CD4-positive, alpha-beta memory T cell (primary cell): ENCODE measurements around the gene CBR4. TPM values are rescaled to one million over a fixed set of nuclear protein-coding genes. Genes with fewer than 3 reads are reported as not detected.

ENCODE experiments used
- CTCF ChIA-PET: fragments of 350-600 bp; sonication (Branson Sonifier 250); formaldehyde crosslinking; loops from one replicate; lab custom pipeline; 2021; ENCODE audit warnings: inconsistent platforms; ENCODE audit not compliant: partially characterized antibody; lab: Charles Lee
- POLR2A ChIA-PET: fragments of 350-600 bp; sonication (Branson Sonifier 250); formaldehyde crosslinking; loops from one replicate; lab custom pipeline; 2021; ENCODE audit not compliant: partially characterized antibody; lab: Charles Lee
- DNase-seq, 5 donors: peaks; one replicate each; pipeline versions ENCODE4 v3.0.0 to v3.0.0-alpha.2; 2020 to 2022; ENCODE audit warnings: mixed read lengths in 1 of 5
- H3K27ac ChIP-seq: one replicate; pipeline ENCODE4 v1.7.0; 2013; ENCODE audit warnings: low read depth, low read length
- H3K27me3 ChIP-seq: 2 replicates; pipeline ENCODE4 v1.7.0; 2013; ENCODE audit warnings: mild to moderate bottlenecking, low read length, moderate library complexity; ENCODE audit not compliant: insufficient read depth
- H3K36me3 ChIP-seq: 2 replicates; pipeline ENCODE4 v1.7.0; 2013; ENCODE audit warnings: mild to moderate bottlenecking, low read length, moderate library complexity; ENCODE audit not compliant: insufficient read depth
- H3K4me1 ChIP-seq: 2 replicates; pipeline ENCODE4 v1.7.0; 2013; ENCODE audit warnings: mild to moderate bottlenecking, low read length, moderate library complexity; ENCODE audit not compliant: insufficient read depth
- H3K4me3 ChIP-seq, 2 donors: one replicate each; pipeline ENCODE4 v1.7.0; 2013; ENCODE audit warnings: low read length in 2 of 2, mild to moderate bottlenecking in 1 of 2
- H3K9me3 ChIP-seq, 2 donors: one replicate each; pipeline ENCODE4 v1.7.0; 2013; ENCODE audit warnings: low read length in 2 of 2, control low read depth in 1 of 2; ENCODE audit not compliant: control insufficient read depth in 1 of 2
- H3K27ac Mint-ChIP-seq, 7 donors: one replicate each; pipeline ENCODE4 v1.8.0; 2020 to 2021; ENCODE audit warnings: mixed read lengths in 7 of 7, mild to moderate bottlenecking in 6 of 7, inconsistent platforms in 3 of 7, moderate library complexity in 3 of 7
- H3K27me3 Mint-ChIP-seq, 2 donors: one replicate each; pipeline ENCODE4 v1.8.0; 2020 to 2021; ENCODE audit warnings: mixed read lengths in 2 of 2
- H3K36me3 Mint-ChIP-seq, 2 donors: one replicate each; pipeline ENCODE4 v1.8.0; 2020 to 2021; ENCODE audit warnings: mixed read lengths in 2 of 2, inconsistent platforms in 1 of 2, mild to moderate bottlenecking in 1 of 2
- H3K4me1 Mint-ChIP-seq, 4 donors: one replicate each; pipeline ENCODE4 v1.8.0; 2020 to 2021; ENCODE audit warnings: mixed read lengths in 4 of 4, mild to moderate bottlenecking in 1 of 4
- H3K4me3 Mint-ChIP-seq, 8 donors: one replicate each; pipeline ENCODE4 v1.8.0; 2020 to 2021; ENCODE audit warnings: mixed read lengths in 8 of 8, mild to moderate bottlenecking in 7 of 8, moderate library complexity in 6 of 8, inconsistent platforms in 3 of 8
- H3K9me3 Mint-ChIP-seq, 8 donors: one replicate each; pipeline ENCODE4 v1.8.0; 2020 to 2021; ENCODE audit warnings: mixed read lengths in 8 of 8, mild to moderate bottlenecking in 5 of 8, inconsistent platforms in 3 of 8, moderate library complexity in 1 of 8
- intact Hi-C: fragments of 100-400 bp; cut with micrococcal nuclease; formaldehyde crosslinking; loops from one replicate; pipeline ENCODE4 v1.15.1; 2023
- polyA plus RNA-seq, 2 donors: library from polyadenylated mRNA; unstranded; fragments of 300-500 nt; fragmentation: Illumina TruSeq; gene quantifications; one replicate each; pipeline ENCODE4 v1.2.3, GENCODE V29; 2021
- total RNA-seq, 2 experiments: library from RNA; stranded (reverse); gene quantifications; one replicate each; pipeline ENCODE4 v1.2.3, GENCODE V29; 2021

The CBR4 gene
- total and polyA plus RNA-seq, 4 experiments from 2014 or later = 3.1 to 20.0 (median 14.4) TPM

DNA sequence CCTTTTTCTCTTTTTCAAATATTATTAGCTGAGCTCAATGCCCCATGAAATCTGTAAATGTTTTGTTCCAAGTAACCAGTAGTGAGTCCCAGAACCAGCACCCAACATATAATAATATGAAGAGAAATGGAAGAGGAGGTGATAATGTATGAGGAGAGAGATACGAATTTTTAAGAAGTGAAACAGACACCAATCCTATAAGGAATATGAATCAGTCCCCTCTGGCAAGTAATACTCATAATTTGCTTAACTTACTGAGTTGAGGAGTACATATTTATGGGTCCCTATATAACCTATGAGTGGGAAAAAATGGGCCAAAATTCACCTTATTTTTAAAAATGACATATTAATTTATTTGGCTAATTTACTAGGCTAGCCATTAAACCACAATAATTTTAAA is 8.4 kb upstream of the CBR4 start:
- peaks cover 8 to 15% (median 11%) of the 10 kb centered on the region in 4 donors for H3K4me1 Mint-ChIP-seq
- no peak overlapping the region for H3K4me3 Mint-ChIP-seq
- Histone ChIP-seq H3K27me3 (no peaks in the 10 kb centered on the region), H3K4me1 (peaks cover 13% of the 10 kb centered on the region), H3K27ac (no peak overlapping the region), H3K4me3 (no peak overlapping the region), H3K36me3 (no peaks in the 10 kb centered on the region), H3K9me3 (no peaks in the 10 kb centered on the region)
- no peak overlapping the region for H3K27ac Mint-ChIP-seq
- peaks cover 6 to 7% of the 10 kb centered on the region in 2 donors for H3K27me3 Mint-ChIP-seq
- H3K9me3 Mint-ChIP-seq = no peaks in the 10 kb centered on the region
- DNase-seq = no peak
- H3K36me3 Mint-ChIP-seq = no peaks in the 10 kb centered on the region
- CTCF ChIA-PET = interaction anchor here (1.5 kb wide), 1 partner anchor 8 kb away, joined by 3 read pairs; the partner anchor contains the start of gene CBR4
- intact Hi-C loops = no loop called here
- POLR2A ChIA-PET = no interaction called here

- no peak overlapping the region for H3K27ac Mint-ChIP-seq
- peaks cover 8 to 15% (median 11%) of the 10 kb centered on the region in 4 donors for H3K4me1 Mint-ChIP-seq
- intact Hi-C loops = no loop called here
- no peaks in the 10 kb centered on the region for H3K9me3 Mint-ChIP-seq
- no peaks in the 10 kb centered on the region for H3K36me3 ChIP-seq
- H3K36me3 Mint-ChIP-seq = no peaks in the 10 kb centered on the region
- ChIA-PET CTCF (interaction anchor here (1.5 kb wide), 1 partner anchor 8 kb away, joined by 3 read pairs; the partner anchor contains the start of gene CBR4), POLR2A (no interaction called here)
- peaks cover 6 to 7% of the 10 kb centered on the region in 2 donors for H3K27me3 Mint-ChIP-seq
- no peak overlapping the region for H3K27ac ChIP-seq
- H3K4me1 ChIP-seq = peaks cover 13% of the 10 kb centered on the region
- H3K4me3 ChIP-seq = no peak overlapping the region
- H3K4me3 Mint-ChIP-seq = no peak overlapping the region
- no peaks in the 10 kb centered on the region for H3K9me3 ChIP-seq
- DNase-seq = no peak
- H3K27me3 ChIP-seq = no peaks in the 10 kb centered on the region
Measured at GRCh38 chr4:169017971-169018370, 7.9 kb upstream of the CBR4 start.

DNA sequence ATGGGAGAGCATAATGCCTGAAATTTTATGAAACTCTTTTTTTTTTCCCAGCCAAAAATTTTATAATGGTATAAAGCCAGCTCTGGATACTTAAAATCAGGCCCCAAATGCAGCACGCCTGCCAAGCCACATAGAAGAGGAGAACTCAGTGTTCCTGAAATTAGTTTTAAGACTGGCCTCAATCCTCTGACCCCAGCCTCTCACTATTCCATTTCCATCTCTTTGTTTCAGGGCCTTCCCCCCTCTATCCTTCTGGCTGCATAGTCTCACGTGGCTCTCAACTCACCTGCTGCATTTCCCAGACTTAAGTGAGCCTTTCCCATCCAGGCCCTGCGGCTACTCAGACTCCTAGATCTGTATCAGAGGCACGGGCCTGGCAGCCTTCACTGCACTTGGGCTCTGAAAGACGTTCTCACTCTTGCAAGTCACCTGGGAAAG is 5.2 kb upstream of the CBR4 start:
- Histone ChIP-seq H3K9me3 (no peaks in the 10 kb centered on the region), H3K4me1 (peaks cover 17% of the 10 kb centered on the region), H3K4me3 (no peak overlapping the region), H3K27me3 (no peaks in the 10 kb centered on the region), H3K36me3 (no peaks in the 10 kb centered on the region), H3K27ac (peak overlapping the region; percentile 8)
- no peaks in the 10 kb centered on the region for H3K9me3 Mint-ChIP-seq
- peaks cover 2 to 5% of the 10 kb centered on the region in 2 donors for H3K27me3 Mint-ChIP-seq
- ChIA-PET POLR2A (no interaction called here), CTCF (no interaction called here)
- H3K4me1 Mint-ChIP-seq = peaks cover 14 to 23% (median 19%) of the 10 kb centered on the region in 4 donors
- H3K27ac Mint-ChIP-seq = peak overlapping the region in 1 of 7 donors; percentile 78
- intact Hi-C loops = no loop called here
- no peak for DNase-seq
- H3K4me3 Mint-ChIP-seq = no peak overlapping the region
- H3K36me3 Mint-ChIP-seq = peaks cover 0 to 5% of the 10 kb centered on the region in 2 donors

DNA sequence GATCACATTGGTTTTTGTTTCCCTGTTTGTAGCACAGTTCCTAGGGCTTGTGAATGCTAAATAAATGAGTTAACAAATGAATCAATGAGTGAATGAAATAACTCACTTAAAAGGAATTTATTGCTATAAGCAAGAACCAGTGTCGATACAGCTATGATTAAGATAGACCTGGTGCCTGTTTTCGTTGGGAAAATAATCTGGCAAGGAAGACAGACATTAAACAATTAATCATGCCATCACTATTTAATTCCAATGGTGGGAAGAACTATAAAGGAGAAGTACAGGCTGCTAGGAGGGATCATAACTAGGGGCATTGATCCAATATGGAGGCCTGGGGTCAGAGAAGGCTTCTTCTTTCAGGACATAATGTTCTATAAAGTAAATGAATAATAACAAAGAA is 4.5 kb upstream of the CBR4 start:
- Histone ChIP-seq H3K36me3 (no peaks in the 10 kb centered on the region), H3K4me3 (no peak overlapping the region), H3K27me3 (no peaks in the 10 kb centered on the region), H3K9me3 (no peaks in the 10 kb centered on the region), H3K4me1 (peaks cover 17% of the 10 kb centered on the region), H3K27ac (no peak overlapping the region)
- no peak for DNase-seq
- intact Hi-C loops = loop anchor here (5.0 kb wide), 2 partner anchors 182 to 473 kb away; no protein-coding TSS in a partner anchor
- ChIA-PET CTCF (interaction anchor here (1.3 kb wide), 1 partner anchor 598 kb away, joined by 3 read pairs; the partner anchor contains the start of gene NEK1), POLR2A (no interaction called here)
- Mint-ChIP-seq H3K9me3 (peaks cover 0 to 4% (median 0%) of the 10 kb centered on the region in 8 donors), H3K27me3 (peaks cover 4 to 5% of the 10 kb centered on the region in 2 donors), H3K4me3 (no peak overlapping the region), H3K36me3 (peaks cover 0 to 9% of the 10 kb centered on the region in 2 donors), H3K27ac (peak overlapping the region in 2 of 7 donors; percentile 29 to 78), H3K4me1 (peaks cover 14 to 28% (median 20%) of the 10 kb centered on the region in 4 donors)

DNA sequence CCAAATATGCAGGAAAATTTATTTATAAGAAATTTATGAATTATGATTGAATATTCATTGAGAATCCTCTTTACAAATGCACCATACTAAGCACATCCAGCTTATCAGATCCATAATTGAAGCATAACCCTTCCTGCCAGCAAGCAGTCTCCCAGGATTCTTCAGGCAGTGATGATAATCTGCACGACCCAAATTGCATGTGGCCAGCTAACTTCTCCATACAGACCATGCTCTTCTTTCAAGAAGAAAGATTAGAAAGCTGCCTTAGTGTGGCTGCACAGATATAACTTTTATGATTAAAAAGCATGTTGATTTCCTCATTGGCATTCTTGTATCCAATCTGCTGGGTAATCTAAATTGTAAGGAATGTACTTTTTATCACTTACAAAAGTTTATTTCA is 3.3 kb upstream of the CBR4 start:
- Histone ChIP-seq H3K4me1 (peaks cover 26% of the 10 kb centered on the region), H3K9me3 (no peaks in the 10 kb centered on the region), H3K27me3 (no peaks in the 10 kb centered on the region), H3K36me3 (no peaks in the 10 kb centered on the region), H3K4me3 (no peak overlapping the region), H3K27ac (no peak overlapping the region)
- H3K4me1 Mint-ChIP-seq = peaks cover 24 to 40% (median 30%) of the 10 kb centered on the region in 4 donors
- peaks cover 0 to 13% of the 10 kb centered on the region in 2 donors for H3K36me3 Mint-ChIP-seq
- peaks cover 0 to 4% (median 0%) of the 10 kb centered on the region in 8 donors for H3K9me3 Mint-ChIP-seq
- POLR2A ChIA-PET = interaction anchor here (0.6 kb wide), 1 partner anchor 13 kb away, joined by 3 read pairs; no protein-coding TSS in a partner anchor
- CTCF ChIA-PET = interaction anchor here (1.3 kb wide), 1 partner anchor 599 kb away, joined by 3 read pairs; the partner anchor contains the start of gene NEK1
- DNase-seq = no peak
- H3K27ac Mint-ChIP-seq = no peak overlapping the region
- no peak overlapping the region for H3K4me3 Mint-ChIP-seq
- intact Hi-C loops = loop anchor here (5.0 kb wide), 2 partner anchors 181 to 474 kb away; no protein-coding TSS in a partner anchor
- H3K27me3 Mint-ChIP-seq = peaks cover 4 to 5% of the 10 kb centered on the region in 2 donors

GRCh38 chr4:169012049-169012448 is 2.0 kb upstream of the CBR4 start:
- no peaks in the 10 kb centered on the region for H3K9me3 ChIP-seq
- Mint-ChIP-seq H3K4me3 (no peak overlapping the region), H3K36me3 (peaks cover 0 to 13% of the 10 kb centered on the region in 2 donors), H3K27me3 (peaks cover 4 to 5% of the 10 kb centered on the region in 2 donors), H3K27ac (no peak overlapping the region), H3K9me3 (peaks cover 0 to 4% (median 0%) of the 10 kb centered on the region in 8 donors), H3K4me1 (peaks cover 29 to 51% (median 37%) of the 10 kb centered on the region in 4 donors)
- no peak for DNase-seq
- ChIA-PET CTCF (no interaction called here), POLR2A (no interaction called here)
- no peaks in the 10 kb centered on the region for H3K36me3 ChIP-seq
- no peaks in the 10 kb centered on the region for H3K27me3 ChIP-seq
- H3K27ac ChIP-seq = no peak overlapping the region
- intact Hi-C loops = loop anchor here (5.0 kb wide), 2 partner anchors 180 to 475 kb away; no protein-coding TSS in a partner anchor
- H3K4me3 ChIP-seq = no peak overlapping the region
- peaks cover 35% of the 10 kb centered on the region for H3K4me1 ChIP-seq
